HG03064 (cell line): ENCODE measurements around the gene PARD3.

ENCODE experiments used
- ATAC-seq: cut with Tn5 transposase; IDR thresholded peaks from one replicate; pipeline ENCODE4 v1.9.1; 2021; ENCODE audit warnings: low read depth; ENCODE audit not compliant: unreplicated experiment

Gene PARD3

GRCh38 chr10:34555653-34556052 is 259.4 kb downstream of the PARD3 start:
- no peak for ATAC-seq

GRCh38 chr10:34553747-34554146 is 261.3 kb downstream of the PARD3 start:
- ATAC-seq: no peak

GRCh38 chr10:34551295-34551694 is 263.8 kb downstream of the PARD3 start:
- no peak for ATAC-seq

GRCh38 chr10:34549953-34550352 is 265.1 kb downstream of the PARD3 start:
- ATAC-seq: no peak

- no peak for ATAC-seq
These were observed 266.1 kb downstream of the PARD3 start for GRCh38 chr10:34549001-34549400.

- no peak for ATAC-seq
These were observed 266.6 kb downstream of the PARD3 start for GRCh38 chr10:34548466-34548865.

GRCh38 chr10:34547695-34548094 is 267.4 kb downstream of the PARD3 start:
- ATAC-seq: no peak

- no peak for ATAC-seq
These were observed 267.8 kb downstream of the PARD3 start for GRCh38 chr10:34547291-34547690.

GRCh38 chr10:34544400-34544799 is 270.7 kb downstream of the PARD3 start:
- ATAC-seq: no peak

GRCh38 chr10:34543716-34544115 is 271.4 kb downstream of the PARD3 start:
- no peak for ATAC-seq

- no peak for ATAC-seq
These were observed 274.6 kb downstream of the PARD3 start for GRCh38 chr10:34540492-34540891.

- ATAC-seq: peak; percentile 39
These were observed 275.4 kb downstream of the PARD3 start for GRCh38 chr10:34539533-34540315.

- no peak for ATAC-seq
These were observed 276.7 kb downstream of the PARD3 start for GRCh38 chr10:34538281-34538829.

- ATAC-seq: peak; percentile 74
These were observed 277.4 kb downstream of the PARD3 start for GRCh38 chr10:34537629-34538231.

GRCh38 chr10:34535872-34536271 is 279.2 kb downstream of the PARD3 start:
- ATAC-seq: no peak

GRCh38 chr10:34530778-34531177 is 284.3 kb downstream of the PARD3 start:
- ATAC-seq: no peak

- ATAC-seq: no peak
These were observed 286.8 kb downstream of the PARD3 start for GRCh38 chr10:34528320-34528719.

- ATAC-seq: no peak
These were observed 288.1 kb downstream of the PARD3 start for GRCh38 chr10:34526758-34527730.

GRCh38 chr10:34526186-34526585 is 288.9 kb downstream of the PARD3 start:
- no peak for ATAC-seq

GRCh38 chr10:34524369-34525091 is 290.6 kb downstream of the PARD3 start:
- no peak for ATAC-seq
